Left hindlimb (tissue), 1 donor: ENCODE data around the gene LRCH4.

Source experiments
- DNase-seq: peaks from one replicate; pipeline ENCODE4 v3.0.0-alpha.2; 2018

LRCH4 gene, protein sequence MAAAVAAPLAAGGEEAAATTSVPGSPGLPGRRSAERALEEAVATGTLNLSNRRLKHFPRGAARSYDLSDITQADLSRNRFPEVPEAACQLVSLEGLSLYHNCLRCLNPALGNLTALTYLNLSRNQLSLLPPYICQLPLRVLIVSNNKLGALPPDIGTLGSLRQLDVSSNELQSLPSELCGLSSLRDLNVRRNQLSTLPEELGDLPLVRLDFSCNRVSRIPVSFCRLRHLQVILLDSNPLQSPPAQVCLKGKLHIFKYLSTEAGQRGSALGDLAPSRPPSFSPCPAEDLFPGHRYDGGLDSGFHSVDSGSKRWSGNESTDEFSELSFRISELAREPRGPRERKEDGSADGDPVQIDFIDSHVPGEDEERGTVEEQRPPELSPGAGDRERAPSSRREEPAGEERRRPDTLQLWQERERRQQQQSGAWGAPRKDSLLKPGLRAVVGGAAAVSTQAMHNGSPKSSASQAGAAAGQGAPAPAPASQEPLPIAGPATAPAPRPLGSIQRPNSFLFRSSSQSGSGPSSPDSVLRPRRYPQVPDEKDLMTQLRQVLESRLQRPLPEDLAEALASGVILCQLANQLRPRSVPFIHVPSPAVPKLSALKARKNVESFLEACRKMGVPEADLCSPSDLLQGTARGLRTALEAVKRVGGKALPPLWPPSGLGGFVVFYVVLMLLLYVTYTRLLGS

DNA sequence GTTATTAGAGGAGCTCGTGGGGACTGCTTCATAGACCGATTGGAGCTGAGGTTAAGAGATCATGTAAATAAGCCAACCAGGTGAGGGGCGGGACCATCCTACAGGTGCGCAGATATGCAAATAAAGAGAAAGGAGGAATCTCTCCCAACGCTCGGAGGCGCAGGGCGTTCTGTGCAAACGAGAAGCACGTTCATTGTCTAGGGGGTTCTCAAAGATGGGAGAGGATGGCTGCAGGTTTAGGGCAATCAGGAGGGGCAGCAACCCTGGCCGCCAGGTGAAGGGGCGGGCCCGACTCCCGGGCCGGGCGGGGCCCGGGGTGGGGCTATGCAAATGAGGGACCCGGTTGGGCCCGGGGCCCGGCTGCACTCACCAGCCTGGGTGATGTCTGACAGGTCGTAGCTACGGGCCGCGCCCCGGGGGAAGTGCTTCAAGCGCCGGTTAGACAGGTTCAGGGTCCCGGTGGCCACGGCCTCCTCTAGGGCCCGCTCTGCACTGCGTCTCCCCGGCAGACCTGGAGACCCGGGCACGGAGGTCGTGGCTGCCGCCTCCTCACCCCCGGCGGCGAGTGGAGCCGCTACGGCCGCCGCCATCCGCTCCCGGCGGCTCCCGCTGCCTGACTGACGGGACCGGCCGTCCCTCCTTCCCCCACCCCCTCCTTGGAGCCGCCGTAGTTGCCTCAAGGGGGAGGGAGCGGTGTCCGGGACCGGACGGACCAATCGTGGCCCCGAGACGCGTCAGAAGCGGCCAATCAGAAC, at the start of gene LRCH4:
Gene LRCH4 (minus strand): TSS at position 619 of the 755 bp plus-strand sequence. CDS start 29 bp downstream, at position 590.
- no peak for DNase-seq

DNA sequence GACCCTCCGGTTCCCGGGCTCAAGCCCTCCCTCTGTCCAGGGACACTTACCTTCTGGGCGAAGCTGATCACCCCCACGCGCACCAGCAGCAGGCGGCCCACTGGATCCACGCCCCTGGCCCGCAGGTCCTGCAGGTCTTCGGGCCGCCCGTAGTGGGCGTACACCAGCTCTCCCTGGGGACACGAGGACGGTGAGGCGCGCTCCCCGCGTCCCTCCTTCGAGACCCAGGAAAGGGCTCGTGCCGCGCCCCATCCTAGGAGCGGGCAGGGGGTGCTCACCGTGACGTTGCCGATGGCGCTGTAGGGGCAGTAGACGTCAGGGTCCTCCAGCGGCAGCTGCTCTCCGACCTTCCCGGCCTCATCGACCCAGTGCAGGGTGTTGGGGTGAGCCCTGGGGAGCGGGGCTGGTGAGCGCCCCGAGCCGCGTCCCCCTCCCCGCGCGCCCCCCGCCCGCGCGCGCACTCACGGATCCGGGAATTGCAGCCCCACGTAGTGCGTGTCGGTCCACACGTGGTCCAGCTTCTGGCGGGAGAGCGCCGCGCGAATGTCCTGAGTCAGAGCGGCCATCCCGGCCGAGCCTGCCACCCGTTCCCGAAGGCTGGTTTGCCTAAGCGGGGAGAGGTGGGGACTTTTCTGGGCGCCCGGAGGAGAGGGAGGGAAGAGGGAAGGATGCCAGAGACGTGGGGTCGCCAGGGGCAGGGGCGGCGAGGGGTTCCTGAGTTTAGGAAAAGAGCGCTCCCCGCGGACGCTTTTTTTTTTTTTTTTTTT, 47.2 kb upstream of the LRCH4 start:
- peak; percentile 54 for DNase-seq

DNA sequence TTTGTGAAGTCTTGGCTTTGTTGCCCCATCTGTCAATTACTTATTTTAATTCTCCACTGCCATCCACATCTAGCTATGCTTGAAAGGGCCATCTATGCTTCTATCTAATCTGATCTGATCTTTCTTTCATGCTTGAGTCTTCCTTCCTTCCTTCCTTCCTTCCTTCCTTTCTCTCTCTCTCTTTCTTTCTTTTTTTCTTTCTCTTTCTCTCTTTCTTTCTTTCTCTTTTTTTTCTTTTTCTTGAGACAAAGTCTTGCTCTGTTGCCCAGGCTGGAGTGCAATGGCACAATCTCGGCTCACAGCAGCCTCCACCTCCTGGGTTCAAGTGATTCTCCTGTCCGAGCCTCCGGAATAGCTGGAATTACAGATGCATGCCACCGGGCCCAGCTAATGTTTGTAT, 44.1 kb upstream of the LRCH4 start:
- no peak for DNase-seq

DNA sequence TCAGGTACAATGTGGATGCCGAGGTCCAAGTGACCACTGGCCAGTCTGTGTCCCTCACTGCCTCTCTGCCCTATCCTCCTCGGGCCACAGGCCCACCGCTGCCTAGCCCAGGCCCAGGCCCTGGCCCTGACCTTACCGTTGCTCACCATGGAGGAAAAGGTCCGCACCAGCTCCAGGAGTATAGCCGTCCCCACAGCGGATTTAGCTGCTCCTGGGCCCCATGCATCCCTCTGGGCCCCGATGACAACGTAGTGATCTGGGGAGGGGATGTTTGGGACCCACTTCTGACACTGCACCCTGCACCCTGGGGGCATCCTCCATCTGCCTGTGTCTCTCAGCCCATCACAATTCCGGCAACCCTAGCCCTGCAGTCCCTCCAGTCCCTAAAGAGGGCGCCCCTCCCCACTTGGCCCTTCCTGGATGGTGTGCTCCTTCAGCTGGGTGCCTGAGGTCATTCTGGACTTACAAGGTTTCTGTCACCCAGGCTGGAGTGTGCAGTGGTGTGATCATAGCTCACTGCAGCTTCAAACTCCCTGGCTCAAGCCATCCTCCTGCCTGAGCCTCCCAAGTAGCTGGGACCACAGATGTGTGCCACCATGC, 43.3 kb upstream of the LRCH4 start:
- no peak for DNase-seq

GRCh38 chr7:100627238-100627549, 41.3 kb upstream of the LRCH4 start:
- no peak for DNase-seq

- DNase-seq = peak; percentile 88
Observed at GRCh38 chr7:100626530-100627237, 40.8 kb upstream of the LRCH4 start.

- DNase-seq = no peak
Observed at GRCh38 chr7:100626055-100626454, 40.1 kb upstream of the LRCH4 start.

DNA sequence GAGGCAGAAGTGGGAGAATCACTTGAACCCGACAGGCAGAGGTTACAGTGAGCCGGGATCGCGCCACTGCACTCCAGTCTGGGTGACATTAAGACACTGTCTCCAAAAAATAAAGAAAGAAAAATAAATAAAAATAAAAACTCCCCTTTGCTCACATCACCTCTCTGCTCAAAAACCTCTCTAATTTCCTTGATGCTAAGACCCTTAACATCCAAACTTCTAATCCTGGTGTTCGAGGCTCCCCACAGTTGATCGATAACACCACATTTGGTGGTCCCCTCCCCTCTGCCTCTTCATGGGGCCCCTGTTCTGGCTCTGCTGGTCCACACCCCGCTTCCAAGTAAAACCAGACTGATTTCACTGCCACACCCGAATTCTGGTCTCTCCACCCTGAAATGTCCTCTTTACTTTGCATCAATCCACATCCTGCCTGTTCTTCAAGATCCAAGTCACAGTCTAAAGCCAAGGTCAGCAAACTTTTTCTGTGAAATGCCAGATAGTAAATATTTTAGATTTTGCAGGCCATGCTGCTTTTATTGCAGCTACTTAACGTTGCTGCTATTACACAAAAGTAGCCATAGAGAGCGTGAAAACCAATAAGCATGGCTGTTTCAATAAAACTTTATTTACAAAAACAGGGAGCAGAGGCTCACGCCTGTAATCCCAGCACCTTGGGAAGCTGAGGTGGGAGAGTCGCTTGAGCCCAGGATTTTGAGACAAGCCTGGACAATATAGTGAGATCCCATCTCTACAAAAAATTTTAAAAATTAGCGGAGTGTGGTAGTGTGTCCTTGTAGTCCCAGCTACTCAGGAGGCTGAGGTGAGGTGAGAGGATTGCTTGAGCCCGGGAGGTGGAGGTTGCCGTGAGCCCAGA, 38.3 kb upstream of the LRCH4 start:
- no peak for DNase-seq

- DNase-seq = no peak
Observed at GRCh38 chr7:100621554-100621953, 35.6 kb upstream of the LRCH4 start.

DNA sequence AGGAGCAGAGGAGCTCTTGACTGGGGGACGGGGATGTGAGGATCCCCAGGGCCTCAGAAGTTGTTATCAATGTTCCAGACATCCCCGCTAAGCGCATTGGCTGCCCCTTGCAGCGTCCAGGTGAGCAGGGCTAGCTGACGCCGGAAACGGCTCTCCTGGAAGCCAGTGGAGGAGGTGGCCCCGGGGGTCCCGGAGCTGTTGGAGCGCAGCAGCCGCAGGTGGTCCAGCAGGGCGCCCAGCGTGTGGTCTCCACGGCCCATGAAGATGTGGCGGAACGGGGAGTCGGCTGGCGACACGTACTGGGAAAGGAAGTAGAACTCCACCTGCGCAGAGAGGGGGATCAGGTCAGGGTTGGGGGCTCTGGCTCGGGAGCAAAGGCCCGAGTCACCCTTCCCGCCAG, 34.9 kb upstream of the LRCH4 start:
- no peak for DNase-seq

GRCh38 chr7:100620239-100620638, 34.3 kb upstream of the LRCH4 start:
- no peak for DNase-seq

DNA sequence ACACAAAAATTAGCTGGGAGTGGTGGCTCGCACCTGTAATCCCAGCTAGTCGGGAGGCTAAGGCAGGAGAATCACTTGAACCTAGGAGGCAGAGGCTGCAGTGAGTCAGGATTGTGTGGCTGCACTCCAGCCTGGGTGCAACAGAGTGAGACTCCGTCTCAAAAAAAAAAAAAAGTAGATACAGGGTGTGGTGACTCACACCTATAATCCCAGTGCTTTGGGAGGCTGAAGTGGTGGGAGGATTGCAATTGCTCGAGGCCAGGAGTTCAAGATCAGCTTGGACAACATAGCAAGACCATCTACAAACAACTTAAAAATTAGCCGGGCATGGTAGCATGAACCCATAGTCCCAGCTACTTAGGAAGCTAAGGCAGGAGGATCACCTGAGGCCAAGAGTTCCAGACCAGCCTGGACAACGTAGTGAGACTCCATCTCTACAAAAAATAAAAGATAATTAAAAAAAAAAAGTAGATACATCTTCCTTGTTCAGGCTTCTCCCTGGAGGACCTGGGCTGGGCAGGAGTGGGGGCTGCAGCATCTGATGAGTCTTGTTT, 28.5 kb upstream of the LRCH4 start:
- DNase-seq = no peak

- no peak for DNase-seq
Observed at GRCh38 chr7:100613412-100614175, 27.7 kb upstream of the LRCH4 start.

GRCh38 chr7:100612730-100613390, 26.9 kb upstream of the LRCH4 start:
- peak; percentile 58 for DNase-seq

DNA sequence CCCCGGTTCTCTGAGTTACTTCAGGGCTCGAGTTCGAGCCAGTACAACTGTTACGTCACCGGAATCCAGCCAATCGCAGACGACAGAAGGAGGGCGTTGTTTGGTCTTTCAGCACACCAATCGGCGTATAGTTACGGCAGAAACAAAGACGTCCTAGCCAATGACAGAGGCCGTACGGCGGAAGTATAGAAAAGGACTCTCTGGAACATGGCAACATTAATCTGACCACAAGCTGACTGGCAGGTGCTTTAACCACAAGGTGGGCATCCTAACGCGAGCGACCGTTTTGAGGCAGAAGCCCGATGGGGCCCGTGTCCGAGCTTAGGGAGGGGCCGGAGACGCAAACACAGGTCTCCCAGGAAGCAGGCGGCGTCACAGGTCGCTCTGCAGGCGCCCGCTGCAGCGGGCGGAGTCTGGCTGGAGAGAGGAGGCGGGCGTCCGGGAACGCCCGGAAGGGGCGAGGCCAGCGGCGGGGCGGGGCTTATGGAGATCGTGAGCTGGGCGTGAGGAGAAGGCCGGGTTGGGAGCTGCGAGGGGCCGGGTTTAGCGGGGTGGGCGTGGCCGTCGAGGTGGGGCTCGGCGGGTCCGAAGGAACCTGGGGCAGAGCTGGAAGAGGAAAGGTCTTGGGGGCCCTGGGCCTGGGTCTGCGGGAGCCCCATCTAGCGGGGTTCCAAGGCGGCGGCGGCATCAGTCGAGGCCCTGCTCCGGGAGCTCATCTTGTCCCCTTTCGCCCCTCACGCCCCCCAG, 26.2 kb upstream of the LRCH4 start, which contains the start of gene MOSPD3:
Gene MOSPD3 (plus strand): TSS at position 558 of the 747 bp plus-strand sequence. CDS start 252 bp downstream, outside the sequence.
- DNase-seq = peak; percentile 99

DNA sequence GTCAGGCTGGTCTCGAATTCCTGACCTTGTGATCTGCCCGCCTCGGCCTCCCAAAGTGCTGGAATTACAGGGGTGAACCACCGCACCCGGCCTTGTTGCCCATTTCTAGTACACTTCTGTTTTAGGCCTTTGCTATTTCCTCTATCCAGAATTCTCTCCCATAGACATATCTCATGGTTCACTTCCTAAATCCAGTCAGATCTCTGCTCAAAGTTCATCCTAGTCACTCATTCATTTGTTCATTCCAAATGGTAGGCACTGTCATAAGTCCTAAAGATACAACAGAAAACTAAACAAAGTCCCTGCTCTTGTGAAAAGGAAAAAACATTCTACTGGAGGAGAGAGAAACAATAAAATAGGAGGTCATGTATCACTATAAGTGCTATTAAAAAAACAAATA, 24.0 kb upstream of the LRCH4 start:
- DNase-seq = no peak

- DNase-seq = no peak
Observed at GRCh38 chr7:100607111-100607510, 21.2 kb upstream of the LRCH4 start.

GRCh38 chr7:100606313-100606712, 20.4 kb upstream of the LRCH4 start:
- no peak for DNase-seq
